KBM-7 (cell line): ENCODE measurements around the gene PCDHB6.
"Not testable (repeated sequence)": the region's sequence is repeated elsewhere in the genome, so short reads cannot be mapped to it uniquely, and the experiment has no call there.

ENCODE experiments used
- DNase-seq: peaks from one replicate; pipeline ENCODE4 v3.0.0-alpha.2; 2015
- in situ Hi-C: fragments of 300-500 bp; cut with MboI; formaldehyde crosslinking; loops from 2 replicates; pipeline ENCODE4 v1.14.3; 2020; ENCODE audit warnings: low sequenced_read_pairs, low pct_unique_long_range_greater_than_20kb, mixed read lengths

Gene PCDHB6

GRCh38 chr5:141149812-141150211 is at the start of gene PCDHB6:
PCDHB6 (plus strand) TSS chr5:141150057; CDS start chr5:141150258, 201 bp downstream.
- in situ Hi-C loops, result no loop called here
- DNase-seq, result peak; percentile 22

- in situ Hi-C loops, result no loop called here
- peak; percentile 53 for DNase-seq
These were observed 49.5 kb upstream of the PCDHB6 start, which contains the start of gene PCDHB3 for GRCh38 chr5:141100243-141100805. PCDHB3 (plus strand) TSS chr5:141100473; CDS start chr5:141100650, 177 bp downstream.

GRCh38 chr5:141101059-141101458 is 48.8 kb upstream of the PCDHB6 start:
- DNase-seq, result no peak
- in situ Hi-C loops, result no loop called here

GRCh38 chr5:141102070-141102469 is 47.8 kb upstream of the PCDHB6 start:
- in situ Hi-C loops, DNase-seq: not testable (repeated sequence)

DNA sequence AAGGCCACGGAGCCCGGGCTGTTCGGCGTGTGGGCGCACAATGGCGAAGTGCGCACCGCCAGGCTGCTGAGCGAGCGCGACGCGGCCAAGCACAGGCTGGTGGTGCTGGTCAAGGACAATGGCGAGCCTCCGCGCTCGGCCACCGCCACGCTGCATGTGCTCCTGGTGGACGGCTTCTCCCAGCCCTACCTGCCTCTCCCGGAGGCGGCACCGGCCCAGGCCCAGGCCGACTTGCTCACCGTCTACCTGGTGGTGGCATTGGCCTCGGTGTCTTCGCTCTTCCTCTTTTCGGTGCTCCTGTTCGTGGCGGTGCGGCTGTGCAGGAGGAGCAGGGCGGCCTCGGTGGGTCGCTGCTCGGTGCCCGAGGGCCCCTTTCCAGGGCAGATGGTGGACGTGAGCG is 47.4 kb upstream of the PCDHB6 start:
- in situ Hi-C loops, result not testable (repeated sequence)

GRCh38 chr5:141105350-141105749 is 44.5 kb upstream of the PCDHB6 start:
- in situ Hi-C loops, result no loop called here
- DNase-seq, result no peak

More for the DNA sequence above, 47.4 kb upstream of the PCDHB6 start:
- not testable (repeated sequence) for DNase-seq

- in situ Hi-C loops, result no loop called here
- DNase-seq, result no peak
These were observed 30.6 kb upstream of the PCDHB6 start for GRCh38 chr5:141119250-141119649.

GRCh38 chr5:141121563-141121962 is 28.3 kb upstream of the PCDHB6 start, which contains the start of gene PCDHB4:
PCDHB4 (plus strand) TSS chr5:141121818; CDS start chr5:141121999, 181 bp downstream.
- DNase-seq, result no peak
- in situ Hi-C loops, result no loop called here

- in situ Hi-C loops, result no loop called here
- no peak for DNase-seq
These were observed 27.9 kb upstream of the PCDHB6 start for GRCh38 chr5:141121985-141122384.

GRCh38 chr5:141123396-141124135 is 26.3 kb upstream of the PCDHB6 start:
- in situ Hi-C loops, DNase-seq: not testable (repeated sequence)

DNA sequence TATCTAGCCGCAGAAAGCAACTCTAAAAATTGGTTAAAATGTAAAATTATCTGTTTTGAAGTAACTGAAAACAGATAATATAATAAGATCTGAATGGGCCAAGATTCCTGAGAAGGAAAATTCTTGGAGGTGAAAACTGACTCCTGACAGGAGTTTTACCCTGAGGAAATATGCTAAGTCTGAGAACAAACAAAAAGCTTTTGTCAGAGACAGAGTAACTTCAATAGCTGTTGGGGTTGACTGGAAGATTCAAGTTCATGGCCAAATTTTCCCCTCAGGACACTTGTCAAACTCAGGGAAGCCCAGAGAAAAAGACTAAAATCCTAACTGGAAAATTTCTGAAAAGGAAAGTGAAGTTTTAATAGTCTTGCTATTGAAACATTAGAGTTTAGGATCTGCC is 22.6 kb upstream of the PCDHB6 start:
- in situ Hi-C loops, result no loop called here
- no peak for DNase-seq

GRCh38 chr5:141135030-141135717 is 14.7 kb upstream of the PCDHB6 start, which contains the start of gene PCDHB5:
PCDHB5 (plus strand) TSS chr5:141135206; CDS start chr5:141135435, 229 bp downstream.
- DNase-seq, result peak; percentile 76
- in situ Hi-C loops, result no loop called here

- in situ Hi-C loops, result no loop called here
- no peak for DNase-seq
These were observed 14.1 kb upstream of the PCDHB6 start for GRCh38 chr5:141135718-141136266.

- in situ Hi-C loops, DNase-seq: not testable (repeated sequence)
These were observed 12.5 kb upstream of the PCDHB6 start for GRCh38 chr5:141137346-141137745.

DNA sequence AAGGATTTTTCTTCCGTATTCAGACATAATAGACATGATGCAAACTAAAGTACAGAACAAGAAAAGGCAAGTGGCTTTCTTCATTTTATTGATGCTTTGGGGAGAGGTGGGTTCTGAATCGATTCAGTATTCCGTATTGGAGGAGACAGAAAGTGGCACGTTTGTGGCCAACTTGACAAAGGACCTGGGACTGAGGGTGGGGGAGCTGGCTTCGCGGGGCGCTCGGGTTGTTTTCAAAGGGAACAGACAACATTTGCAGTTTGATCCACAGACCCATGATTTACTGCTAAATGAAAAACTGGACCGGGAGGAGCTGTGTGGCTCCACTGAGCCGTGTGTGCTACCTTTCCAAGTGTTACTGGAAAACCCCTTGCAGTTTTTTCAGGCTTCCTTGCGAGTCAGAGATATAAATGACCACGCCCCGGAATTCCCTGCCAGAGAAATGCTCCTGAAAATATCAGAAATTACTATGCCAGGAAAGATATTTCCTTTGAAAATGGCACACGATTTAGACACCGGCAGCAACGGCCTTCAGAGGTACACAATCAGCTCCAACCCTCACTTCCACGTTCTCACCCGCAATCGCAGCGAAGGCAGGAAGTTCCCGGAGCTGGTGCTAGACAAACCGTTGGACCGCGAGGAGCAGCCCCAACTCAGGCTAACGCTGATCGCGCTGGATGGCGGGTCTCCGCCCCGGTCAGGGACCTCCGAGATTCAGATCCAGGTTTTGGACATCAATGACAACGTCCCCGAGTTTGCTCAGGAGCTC is 551 bp downstream of the PCDHB6 start:
- in situ Hi-C loops, result no loop called here
- no peak for DNase-seq

GRCh38 chr5:141150993-141151325 is 1.1 kb downstream of the PCDHB6 start:
- no peak for DNase-seq
- in situ Hi-C loops, result no loop called here

GRCh38 chr5:141151632-141152031 is 1.8 kb downstream of the PCDHB6 start:
- in situ Hi-C loops, DNase-seq: not testable (repeated sequence)

DNA sequence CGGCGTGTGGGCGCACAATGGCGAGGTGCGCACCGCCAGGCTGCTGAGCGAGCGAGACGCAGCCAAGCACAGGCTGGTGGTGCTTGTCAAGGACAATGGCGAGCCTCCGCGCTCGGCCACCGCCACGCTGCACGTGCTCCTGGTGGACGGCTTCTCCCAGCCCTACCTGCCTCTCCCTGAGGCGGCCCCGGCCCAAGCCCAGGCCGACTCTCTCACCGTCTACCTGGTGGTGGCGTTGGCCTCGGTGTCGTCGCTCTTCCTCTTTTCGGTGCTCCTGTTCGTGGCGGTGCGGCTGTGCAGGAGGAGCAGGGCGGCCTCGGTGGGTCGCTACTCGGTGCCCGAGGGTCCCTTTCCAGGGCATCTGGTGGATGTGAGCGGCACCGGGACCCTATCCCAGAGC is 2.2 kb downstream of the PCDHB6 start:
- in situ Hi-C loops, result not testable (repeated sequence)

More for the DNA sequence above, 2.2 kb downstream of the PCDHB6 start:
- DNase-seq, result not testable (repeated sequence)
